ENCODE results near the gene PTCH2.

The PTCH2 gene

GRCh38 chr1:44775078-44775929 is 67.7 kb downstream of the PTCH2 start, which contains the start of gene RPS8:
Gene RPS8, plus strand, starts transcription at chr1:44775540. Its CDS starts 57 bp downstream, at chr1:44775597.
- TF ChIP-seq CTCF (conservative IDR thresholded peaks at IDR 0.05; ENCODE audit: low read depth, low read length), result no peak
- DNase-seq (ENCODE audit: low read depth), result peak; percentile 77
- H3K4me3 ChIP-seq (ENCODE audit: low read length), result peak within 1 kb of the TSS; percentile 93

Data from retinal pigment epithelial cell (primary cell).